ENCODE measurements around the gene AQP1. TPM values are rescaled to one million over a fixed set of nuclear protein-coding genes. Genes with fewer than 3 reads are reported as not detected.

Gene AQP1
- total and polyA plus RNA-seq, 2 of the 13 experiments (the other 11 are each of a cell fraction or from before 2014, with no cell fraction given) = not detected

GRCh38 chr7:30886608-30887011 lies 25.0 kb upstream of the AQP1 start (continued):
- no peak for TF ChIP-seq ZSCAN31 (CRISPR knock-in tag; IDR thresholded peaks at IDR 0.05; ENCODE audit: low read depth)

GRCh38 chr7:30887464-30887872 lies 24.2 kb upstream of the AQP1 start:
- H3K79me2 ChIP-seq (ENCODE audit: insufficient read depth, low read length) = no peaks in the 10 kb centered on the region
- H3K9me3 ChIP-seq (ENCODE audit: low read length) = no peaks in the 10 kb centered on the region
- peaks cover 0 to 10% of the 10 kb centered on the region in 2 experiments; a peak in 2 of 5 replicates for H3K27me3 ChIP-seq (ENCODE audit: control insufficient read depth in 1 of 2, insufficient read depth in 2 of 2, low read length in 2 of 2)
- no peaks in the 10 kb centered on the region for H3K36me3 ChIP-seq (replicated peaks in 1 of 2; ENCODE audit: control insufficient read depth in 1 of 2, insufficient read depth in 2 of 2, low read length in 2 of 2)
- no peak overlapping the region for H2AFZ ChIP-seq (ENCODE audit: low read length)
- FAIRE-seq (no peak), DNase-seq (ENCODE audit: low spot score) (no peak), ATAC-seq (no peak)
- no peaks in the 10 kb centered on the region for H4K20me1 ChIP-seq (ENCODE audit: insufficient read depth, low read length)
- H3K9ac ChIP-seq (ENCODE audit: insufficient read depth, low read depth, low read length) = no peak overlapping the region
- BruUV-seq (replicated peaks) = no TSS peak
- no peak overlapping the region for H3K4me3 ChIP-seq (replicated peaks in 1 of 3; ENCODE audit: insufficient read depth in 1 of 3, low read depth in 2 of 3, low read length in 3 of 3)
- no peak overlapping the region for H3K27ac ChIP-seq (ENCODE audit: extremely low read length, insufficient read depth, low read length)
- H3K4me1 ChIP-seq (ENCODE audit: insufficient read depth, low read length) = no peaks in the 10 kb centered on the region
- ChIA-PET CTCF (ENCODE audit: low intra/inter-chr PET ratio, low total read pairs) (no interaction called here), POLR2A (no interaction called here)
- in situ Hi-C loops (cut with HindIII; ENCODE audit: extremely low pct_ligation_motif_present, low pct_unique_long_range_greater_than_20kb) (no loop called here), intact Hi-C loops (cut with micrococcal nuclease; ENCODE audit: unreplicated experiment) (no loop called here)
- TF ChIP-seq GTF2F1 (IDR thresholded peaks at IDR 0.05; ENCODE audit: low read length) = no peak
- TF ChIP-seq ZIK1 (CRISPR knock-in tag; IDR thresholded peaks at IDR 0.05; ENCODE audit: borderline replicate concordance, low read depth) = no peak
- no peak for TF ChIP-seq ZNF572 (CRISPR knock-in tag; IDR thresholded peaks at IDR 0.05)
- TF ChIP-seq HMG20B (CRISPR knock-in tag; conservative IDR thresholded peaks at IDR 0.05) = no peak
- TF ChIP-seq MEF2D (CRISPR knock-in tag; IDR thresholded peaks at IDR 0.05) = no peak
- TF ChIP-seq E2F2 (CRISPR knock-in tag; IDR thresholded peaks at IDR 0.05; ENCODE audit: borderline replicate concordance) = no peak
- TF ChIP-seq ZNF687 (CRISPR knock-in tag; IDR thresholded peaks at IDR 0.05) = no peak
- TF ChIP-seq TIGD3 (CRISPR knock-in tag; IDR thresholded peaks at IDR 0.05; ENCODE audit: borderline replicate concordance) = no peak
- no peak for TF ChIP-seq NPAS2 (CRISPR knock-in tag; IDR thresholded peaks at IDR 0.05; ENCODE audit: borderline replicate concordance)
- no peak for TF ChIP-seq ZNF567 (CRISPR knock-in tag; IDR thresholded peaks at IDR 0.05; ENCODE audit: borderline replicate concordance)
- no peak for TF ChIP-seq PRMT3 (CRISPR knock-in tag; IDR thresholded peaks at IDR 0.05; ENCODE audit: borderline replicate concordance, low read depth)
- TF ChIP-seq KLF11 (CRISPR knock-in tag; IDR thresholded peaks at IDR 0.05) = no peak
- TF ChIP-seq SMAD1 (CRISPR knock-in tag; IDR thresholded peaks at IDR 0.05; ENCODE audit: borderline replicate concordance, low read depth) = no peak
- 14% methylated on average over 1 of the region's 10 CpGs for WGBS (ENCODE audit: low lambda C conversion rate)
- no peak overlapping the region for H3K4me2 ChIP-seq (ENCODE audit: low read depth, low read length)
